GM23248 (cell line): ENCODE measurements around the gene MAP3K6. TPM values are rescaled to one million over a fixed set of nuclear protein-coding genes. Genes with fewer than 3 reads are reported as not detected.

Experiments
- DNase-seq: peaks from one replicate; pipeline ENCODE4 v3.0.0-alpha.2; 2015
- H2AFZ ChIP-seq: fragments of 200-600 bp; sonication (generic); 2 replicates; pipeline ENCODE4 v1.6.1; 2016; ENCODE audit warnings: antibody characterized with exemption
- H3F3A ChIP-seq: fragments of 200-600 bp; sonication (generic); 2 replicates; pipeline ENCODE4 v1.6.1; 2016; ENCODE audit warnings: mild to moderate bottlenecking, antibody characterized with exemption, mixed run types; ENCODE audit not compliant: insufficient read depth
- H3K27ac ChIP-seq: fragments of 200-600 bp; sonication (generic); 2 replicates; pipeline ENCODE4 v1.5.1; 2016; ENCODE audit warnings: mild to moderate bottlenecking
- H3K27me3 ChIP-seq: fragments of 200-600 bp; sonication (generic); replicated peaks from 2 replicates; pipeline ENCODE4 v1.6.1; 2016; ENCODE audit warnings: mild to moderate bottlenecking; ENCODE audit not compliant: insufficient read depth
- H3K36me3 ChIP-seq: fragments of 200-600 bp; sonication (generic); 2 replicates; pipeline ENCODE4 v1.6.1; 2016; ENCODE audit warnings: low read depth, mild to moderate bottlenecking
- H3K4me1 ChIP-seq: fragments of 200-600 bp; sonication (generic); 2 replicates; pipeline ENCODE4 v1.6.1; 2016; ENCODE audit warnings: mild to moderate bottlenecking; ENCODE audit not compliant: insufficient read depth
- H3K4me2 ChIP-seq: fragments of 200-600 bp; sonication (generic); one replicate; pipeline ENCODE4 v1.6.1; 2016; ENCODE audit warnings: mild to moderate bottlenecking; ENCODE audit not compliant: unreplicated experiment
- H3K4me3 ChIP-seq: fragments of 200-600 bp; sonication (generic); 2 replicates; pipeline ENCODE4 v1.5.1; 2016; ENCODE audit warnings: mild to moderate bottlenecking
- H3K79me2 ChIP-seq: fragments of 200-600 bp; sonication (generic); 2 replicates; pipeline ENCODE4 v1.6.1; 2016; ENCODE audit warnings: mild to moderate bottlenecking; ENCODE audit not compliant: insufficient read depth
- H3K9ac ChIP-seq: fragments of 200-600 bp; sonication (generic); 2 replicates; pipeline ENCODE4 v1.6.1; 2016; ENCODE audit warnings: mild to moderate bottlenecking
- H3K9me2 ChIP-seq: fragments of 200-600 bp; sonication (generic); 2 replicates; pipeline ENCODE4 v1.6.1; 2016; ENCODE audit warnings: mixed run types, mild to moderate bottlenecking, moderate library complexity; ENCODE audit not compliant: insufficient read depth
- H3K9me3 ChIP-seq: fragments of 200-600 bp; sonication (generic); one replicate; pipeline ENCODE4 v1.6.1; 2017; ENCODE audit warnings: low read depth
- H4K20me1 ChIP-seq: fragments of 200-600 bp; sonication (generic); 2 replicates; pipeline ENCODE4 v1.6.0; 2016; ENCODE audit not compliant: insufficient read depth
- EZH2 ChIP-seq: fragments of 200-600 bp; sonication (generic); IDR thresholded peaks from 2 replicates; pipeline ENCODE4 v1.6.1; 2018; ENCODE audit warnings: antibody characterized with exemption, mild to moderate bottlenecking; ENCODE audit not compliant: insufficient read depth, poor library complexity, severe bottlenecking
- EZH2phosphoT487 ChIP-seq: fragments of 200-600 bp; sonication (generic); IDR thresholded peaks from 2 replicates; pipeline ENCODE4 v1.6.1; 2018; ENCODE audit warnings: antibody characterized with exemption, moderate library complexity, mild to moderate bottlenecking, low read depth; ENCODE audit not compliant: insufficient read depth
- WGBS, 2 experiments: methylation state at CpG; one replicate each; pipeline ENCODE4 v1.1.6; 2015 to 2017; ENCODE audit warnings: low lambda C conversion rate in 2 of 2, low coverage in 1 of 2; ENCODE audit errors: missing lambda C conversion rate in 2 of 2; 5-methylcytosine and 5-hydroxymethylcytosine counted together
- in situ Hi-C: fragments of 300-500 bp; cut with MboI; formaldehyde crosslinking; loops from 2 replicates; pipeline ENCODE4 v1.15.0; 2020
- polyA plus RNA-seq: library from polyadenylated mRNA; unstranded; fragments of >200 nt; fragmentation: Nextera tagmentation; extraction: Ambion mirVana; gene quantifications from 2 replicates; pipeline ENCODE4 v1.2.1, GENCODE V29; 2016
- total RNA-seq: library from RNA; depleted of rRNA; stranded (reverse); fragments of >200 nt; shearing (Covaris generic); gene quantifications from 2 replicates; pipeline ENCODE4 v1.2.3, GENCODE V29; 2014

Gene MAP3K6
- total and polyA plus RNA-seq, 2 experiments from 2014 or later = 13.7 to 40.3 TPM

DNA sequence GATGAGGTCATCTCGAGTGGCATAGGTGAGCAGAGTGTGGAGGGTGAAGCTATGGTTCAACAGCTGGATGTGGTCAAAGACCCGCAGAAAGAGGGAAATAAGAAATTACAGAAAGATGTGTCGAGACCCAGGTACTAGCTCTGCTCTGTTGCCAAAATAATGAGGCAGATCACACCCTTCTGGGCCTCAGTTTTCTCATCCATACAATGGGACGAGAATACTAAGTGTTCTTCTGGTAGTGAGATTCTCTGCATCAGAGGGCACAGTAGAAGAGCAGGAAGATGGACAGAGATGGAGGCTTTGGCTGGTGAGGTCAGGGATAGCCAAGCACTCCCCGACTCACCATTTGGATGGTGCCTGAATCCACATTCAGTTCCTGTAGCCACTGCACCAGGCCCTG, 11.1 kb downstream of the MAP3K6 start:
- no peak overlapping the region for H2AFZ ChIP-seq
- H3K4me3 ChIP-seq = no peak overlapping the region
- H3K79me2 ChIP-seq = no peaks in the 10 kb centered on the region
- TF ChIP-seq EZH2 (no peak), EZH2phosphoT487 (no peak)
- no peaks in the 10 kb centered on the region for H3K9me2 ChIP-seq
- no peak for DNase-seq
- H3F3A ChIP-seq = no peaks in the 10 kb centered on the region
- no peak overlapping the region for H3K4me2 ChIP-seq
- H3K4me1 ChIP-seq = no peaks in the 10 kb centered on the region
- H4K20me1 ChIP-seq = no peaks in the 10 kb centered on the region
- H3K27ac ChIP-seq = no peak overlapping the region
- WGBS, 2 experiments = 96% methylated on average over 5 of the region's 5 CpGs
- H3K9ac ChIP-seq = no peak overlapping the region
- no peaks in the 10 kb centered on the region; the same call in 1 of the 2 replicates for H3K36me3 ChIP-seq
- in situ Hi-C loops = no loop called here
- no peaks in the 10 kb centered on the region for H3K9me3 ChIP-seq
- H3K27me3 ChIP-seq = no peaks in the 10 kb centered on the region

GRCh38 chr1:27353629-27354028, 13.1 kb downstream of the MAP3K6 start:
- Histone ChIP-seq H3K4me2 (no peak overlapping the region), H3K4me1 (no peaks in the 10 kb centered on the region), H3K36me3 (no peaks in the 10 kb centered on the region; the same call in 1 of the 2 replicates), H3K27me3 (no peaks in the 10 kb centered on the region), H3K79me2 (no peaks in the 10 kb centered on the region), H3K4me3 (no peak overlapping the region), H3K9me2 (no peaks in the 10 kb centered on the region), H4K20me1 (no peaks in the 10 kb centered on the region), H3F3A (no peaks in the 10 kb centered on the region), H3K27ac (no peak overlapping the region), H2AFZ (no peak overlapping the region), H3K9me3 (no peaks in the 10 kb centered on the region), H3K9ac (no peak overlapping the region)
- TF ChIP-seq EZH2phosphoT487 (no peak), EZH2 (no peak)
- 100% methylated on average over 3 of the region's 3 CpGs for WGBS, 2 experiments
- DNase-seq = no peak
- in situ Hi-C loops = no loop called here

- H3K4me1 ChIP-seq = no peaks in the 10 kb centered on the region
- H3K79me2 ChIP-seq = no peaks in the 10 kb centered on the region
- H3K9ac ChIP-seq = no peak overlapping the region
- H3K9me2 ChIP-seq = no peaks in the 10 kb centered on the region
- H3K4me2 ChIP-seq = no peak overlapping the region
- H3K27ac ChIP-seq = no peak overlapping the region
- H3K9me3 ChIP-seq = no peaks in the 10 kb centered on the region
- H3F3A ChIP-seq = no peaks in the 10 kb centered on the region
- 94 to 98% methylated on average over 13 of the region's 13 CpGs for WGBS, 2 experiments
- TF ChIP-seq EZH2phosphoT487 (no peak), EZH2 (no peak)
- no peaks in the 10 kb centered on the region for H3K27me3 ChIP-seq
- DNase-seq = no peak
- H3K36me3 ChIP-seq = no peaks in the 10 kb centered on the region; the same call in 1 of the 2 replicates
- no peak overlapping the region for H2AFZ ChIP-seq
- in situ Hi-C loops = no loop called here
- H4K20me1 ChIP-seq = no peaks in the 10 kb centered on the region
- H3K4me3 ChIP-seq = no peak overlapping the region
Observed at GRCh38 chr1:27353166-27353565, 13.6 kb downstream of the MAP3K6 start.

DNA sequence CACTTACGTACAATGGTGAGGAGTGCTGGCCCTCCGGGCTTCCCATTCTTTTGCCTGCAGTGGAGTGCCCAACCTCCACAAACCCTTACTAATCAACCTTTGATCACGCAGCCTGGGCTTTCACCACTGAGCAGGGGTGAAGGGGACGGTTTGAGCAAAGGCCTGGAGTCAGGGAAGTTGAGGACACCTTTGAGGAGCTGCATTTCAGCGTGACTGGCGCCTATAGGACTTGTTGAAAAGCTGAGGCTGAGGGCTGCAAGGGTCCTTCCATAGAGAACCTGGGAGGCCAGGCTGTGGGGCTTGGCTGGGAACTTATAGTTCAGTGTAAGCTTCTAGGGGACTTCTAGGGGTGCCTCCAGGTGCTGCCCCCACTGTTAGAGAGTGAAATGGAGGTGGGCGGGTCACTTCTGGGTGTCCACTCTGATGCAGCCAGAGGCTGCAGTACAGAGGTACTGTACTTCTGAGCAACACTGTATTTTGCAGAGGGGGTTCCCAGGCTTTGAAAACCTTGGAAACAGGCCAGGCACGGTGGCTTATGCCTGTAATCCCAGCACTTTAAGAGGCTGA, 15.1 kb downstream of the MAP3K6 start:
- H3K27me3 ChIP-seq = no peaks in the 10 kb centered on the region
- no peaks in the 10 kb centered on the region for H3K36me3 ChIP-seq
- no peaks in the 10 kb centered on the region for H3K79me2 ChIP-seq
- H3K9me3 ChIP-seq = no peaks in the 10 kb centered on the region
- WGBS, 2 experiments = 54 to 58% methylated on average over 8 of the region's 8 CpGs
- H4K20me1 ChIP-seq = no peaks in the 10 kb centered on the region
- in situ Hi-C loops = no loop called here
- H3F3A ChIP-seq = no peaks in the 10 kb centered on the region
- no peak overlapping the region for H3K4me3 ChIP-seq
- no peak overlapping the region for H3K27ac ChIP-seq
- no peak overlapping the region for H3K4me2 ChIP-seq
- H2AFZ ChIP-seq = no peak overlapping the region
- no peaks in the 10 kb centered on the region for H3K4me1 ChIP-seq
- no peaks in the 10 kb centered on the region for H3K9me2 ChIP-seq
- H3K9ac ChIP-seq = no peak overlapping the region
- no peak for DNase-seq
- no peak for TF ChIP-seq EZH2phosphoT487
- no peak for TF ChIP-seq EZH2
